GM21360 (cell line): ENCODE results near the gene MEP1A.
A peak's percentile ranks its signal among the peaks of the same experiment; 100 is the strongest.
"Not testable (repeated sequence)": the region's sequence is repeated elsewhere in the genome, so short reads cannot be mapped to it uniquely, and the experiment has no call there.

Experiments
- ATAC-seq: cut with Tn5 transposase; IDR thresholded peaks from one replicate; pipeline ENCODE4 v1.9.1; 2021; ENCODE audit warnings: mild to moderate bottlenecking, moderate library complexity; ENCODE audit not compliant: unreplicated experiment

MEP1A gene

DNA sequence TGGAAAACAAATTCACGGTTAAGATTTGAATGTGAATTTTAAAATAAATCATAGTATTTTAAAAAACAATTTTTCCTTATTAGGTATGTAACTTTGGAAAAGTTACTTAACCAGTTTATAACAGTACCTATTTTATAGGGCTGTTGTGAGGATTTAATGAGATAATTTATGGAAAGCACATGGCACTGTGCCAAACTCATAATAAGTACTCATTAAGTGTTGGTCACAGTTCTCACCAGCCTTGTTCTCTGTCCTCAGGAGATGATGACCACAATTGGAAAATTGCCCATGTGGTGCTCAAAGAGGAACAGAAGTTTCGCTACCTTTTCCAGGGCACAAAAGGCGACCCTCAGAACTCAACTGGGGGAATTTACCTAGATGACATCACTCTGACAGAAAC lies 39.6 kb downstream of the MEP1A start:
- ATAC-seq = no peak

DNA sequence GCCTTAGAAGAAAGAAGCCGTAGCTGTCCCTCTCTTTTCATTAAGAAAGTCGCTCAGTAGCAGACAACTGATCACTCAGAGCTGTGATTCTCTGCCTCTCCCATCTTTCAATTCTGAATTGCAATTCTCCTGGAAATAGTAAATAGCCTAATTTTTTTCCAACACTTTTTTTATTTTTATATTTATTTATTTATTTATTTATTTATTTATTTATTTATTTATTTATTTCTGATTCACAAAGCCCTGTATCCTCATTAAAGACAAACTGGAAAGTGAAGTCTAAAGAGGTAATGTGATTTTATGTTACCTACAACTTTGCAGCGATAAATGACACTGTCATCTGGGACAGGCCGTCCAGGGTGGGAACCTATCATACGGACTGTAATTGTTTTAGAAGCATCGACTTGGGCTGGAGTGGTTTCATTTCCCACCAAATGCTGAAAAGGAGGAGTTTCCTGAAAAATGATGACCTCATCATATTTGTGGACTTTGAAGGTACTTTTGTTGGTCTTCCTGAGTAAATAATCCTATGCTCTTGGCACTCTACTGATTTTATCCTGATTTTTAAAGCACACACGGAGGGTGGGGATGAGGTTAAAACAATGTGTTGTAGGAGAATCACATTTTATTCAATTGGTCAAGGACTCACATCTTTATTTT lies 41.2 kb downstream of the MEP1A start:
- ATAC-seq = not testable (repeated sequence)

GRCh38 chr6:46834991-46835390 lies 41.8 kb downstream of the MEP1A start:
- ATAC-seq = not testable (repeated sequence)

GRCh38 chr6:46838033-46838432 lies 44.8 kb downstream of the MEP1A start:
- ATAC-seq = no peak

- not testable (repeated sequence) for ATAC-seq
Observed at GRCh38 chr6:46842252-46842846, 49.2 kb downstream of the MEP1A start.

DNA sequence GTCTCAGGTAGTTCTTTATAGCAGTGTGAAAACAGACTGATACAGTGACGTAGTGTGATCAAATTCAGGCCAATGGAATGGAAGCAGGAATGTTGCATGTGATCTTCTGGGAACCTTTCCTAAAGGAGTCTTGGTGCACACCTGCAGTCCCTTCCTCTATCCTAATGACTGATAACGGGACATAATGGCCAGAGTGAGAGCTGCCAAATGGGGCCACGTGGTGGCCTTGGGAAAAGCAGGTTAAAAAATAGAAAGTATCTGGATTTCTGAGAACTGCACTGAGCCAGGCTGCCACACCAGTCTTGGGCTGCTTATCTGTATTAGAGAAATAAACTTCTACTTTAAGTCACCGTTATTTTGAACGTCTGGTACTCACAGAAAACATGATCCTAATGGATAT lies 51.9 kb downstream of the MEP1A start:
- ATAC-seq = no peak

DNA sequence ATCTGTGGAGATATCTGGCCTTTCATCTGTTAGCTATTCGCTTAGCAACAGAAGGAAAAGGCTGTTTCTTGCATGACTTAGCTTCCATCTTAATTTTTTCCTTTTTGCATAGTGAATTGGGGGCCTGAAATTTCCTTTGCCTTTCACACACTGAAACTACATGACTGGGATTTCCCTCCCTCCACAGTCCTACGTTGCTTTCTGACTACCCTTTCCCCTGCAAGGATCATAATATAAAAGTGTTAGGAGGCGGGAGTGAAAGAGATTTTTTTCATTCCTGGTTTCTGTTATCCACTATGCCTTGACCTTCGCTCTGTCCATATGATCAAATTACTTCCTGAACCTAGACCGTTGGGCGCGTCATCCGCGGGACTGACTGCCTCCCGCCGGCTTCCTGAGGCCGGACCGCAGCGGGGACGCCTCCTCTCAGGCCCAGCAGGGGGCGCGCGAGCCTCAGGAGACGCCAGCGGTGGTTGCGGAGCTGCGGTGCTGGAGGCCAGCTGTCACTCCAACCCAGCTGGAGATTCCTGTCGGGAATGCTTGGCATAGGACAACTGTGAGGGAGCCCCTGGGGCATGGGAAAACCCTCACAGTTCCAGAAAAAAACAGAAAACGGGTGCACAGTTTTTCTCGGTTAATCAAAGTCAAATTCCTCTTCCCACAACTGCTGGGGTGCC lies 55.6 kb downstream of the MEP1A start:
- ATAC-seq = peak; percentile 93

DNA sequence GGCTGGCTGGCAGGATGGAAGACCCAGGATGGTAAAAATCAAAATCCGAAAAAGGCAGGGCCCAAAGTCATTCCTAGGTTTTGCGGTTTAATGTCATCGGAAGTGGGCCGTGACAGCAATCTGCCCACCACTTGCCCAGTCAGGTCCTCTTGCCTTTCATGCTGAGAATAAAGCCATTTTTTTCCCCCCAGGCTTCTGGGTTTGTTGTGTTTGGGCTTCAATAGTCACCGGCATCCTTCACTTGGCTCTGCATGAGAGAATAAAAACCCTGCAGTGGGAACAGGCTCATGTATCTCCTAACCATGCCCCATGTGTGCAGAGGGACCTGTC lies 56.1 kb downstream of the MEP1A start:
- ATAC-seq = no peak

DNA sequence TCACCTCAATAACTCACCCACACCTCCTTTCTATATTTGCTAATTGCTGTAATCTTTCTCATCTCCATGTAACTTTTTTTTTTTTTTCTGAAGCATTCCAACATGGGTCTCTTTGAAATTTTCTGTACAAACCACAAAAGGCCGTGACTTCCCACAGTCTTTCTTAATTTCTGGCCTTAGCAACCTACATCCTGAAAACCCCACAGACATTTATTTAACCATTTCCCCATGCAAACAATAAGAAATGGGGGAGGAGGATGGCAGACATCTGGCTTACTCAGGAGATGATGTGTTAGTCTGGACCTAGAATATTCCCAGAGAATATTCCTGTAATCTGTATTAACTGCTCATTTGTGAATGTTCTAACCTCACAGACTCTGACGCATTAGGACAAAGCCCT lies 57.6 kb downstream of the MEP1A start:
- no peak for ATAC-seq

- ATAC-seq = not testable (repeated sequence)
Observed at GRCh38 chr6:46851576-46851975, 58.4 kb downstream of the MEP1A start.

DNA sequence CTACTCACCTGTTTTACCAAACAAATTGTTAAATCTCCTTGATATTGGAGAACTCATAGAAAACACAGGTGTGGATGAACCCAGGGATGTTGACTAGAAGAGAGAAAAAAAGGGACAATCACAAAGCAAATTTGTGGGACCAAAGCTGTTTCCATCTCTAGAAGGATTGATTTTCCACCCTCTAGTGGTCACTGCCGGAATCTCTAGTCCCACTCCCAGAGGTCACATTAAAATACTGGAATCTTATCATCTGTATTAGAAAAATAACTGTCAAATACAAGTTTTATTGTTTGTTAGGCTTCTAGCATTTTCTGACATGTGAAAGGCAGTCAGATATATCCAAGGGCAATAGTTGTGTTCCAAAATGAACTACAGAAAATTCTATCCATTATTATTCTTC lies 62.8 kb downstream of the MEP1A start:
- ATAC-seq = peak; percentile 57

DNA sequence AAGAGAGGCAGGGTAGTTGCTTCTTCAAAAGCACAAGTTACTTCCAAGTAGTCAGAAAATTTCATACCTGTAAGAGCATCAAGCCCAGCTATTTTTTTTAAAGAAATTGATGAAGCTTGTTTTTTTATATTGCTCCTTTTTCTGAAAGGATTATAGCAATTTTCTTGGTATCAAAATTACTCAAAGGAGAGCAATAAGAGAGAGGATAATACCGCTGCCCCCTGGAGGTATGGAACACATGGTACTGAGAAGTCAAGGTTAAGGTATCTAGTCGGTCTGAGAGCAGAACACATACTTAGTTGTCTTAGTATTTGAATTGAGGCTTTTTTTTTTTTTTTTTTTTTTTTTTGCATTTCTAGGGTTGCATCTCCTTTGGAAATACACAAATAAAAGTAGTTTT lies 69.2 kb downstream of the MEP1A start:
- ATAC-seq = no peak

- no peak for ATAC-seq
Observed at GRCh38 chr6:46863791-46864190, 70.6 kb downstream of the MEP1A start.

- no peak for ATAC-seq
Observed at GRCh38 chr6:46865221-46865620, 72.0 kb downstream of the MEP1A start.

DNA sequence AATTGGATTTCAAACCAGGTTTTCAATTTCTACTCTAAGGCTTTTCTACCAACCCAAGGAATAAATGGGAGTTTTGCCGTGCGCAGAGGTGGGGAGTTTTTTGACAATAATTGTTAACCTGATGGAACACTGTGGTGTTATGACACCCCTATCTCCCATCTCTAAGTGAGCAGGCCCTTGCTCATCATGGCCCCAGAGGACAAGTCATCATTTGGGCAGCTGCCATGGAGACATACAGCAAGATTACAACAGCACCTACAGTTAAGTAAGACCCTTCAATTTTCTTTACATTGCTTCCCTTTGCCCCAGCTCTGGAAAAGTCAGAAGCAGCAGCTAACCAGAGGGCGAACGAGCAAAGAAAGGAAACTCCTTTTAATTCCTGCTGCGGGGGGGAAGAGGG lies 74.2 kb downstream of the MEP1A start:
- ATAC-seq = no peak

DNA sequence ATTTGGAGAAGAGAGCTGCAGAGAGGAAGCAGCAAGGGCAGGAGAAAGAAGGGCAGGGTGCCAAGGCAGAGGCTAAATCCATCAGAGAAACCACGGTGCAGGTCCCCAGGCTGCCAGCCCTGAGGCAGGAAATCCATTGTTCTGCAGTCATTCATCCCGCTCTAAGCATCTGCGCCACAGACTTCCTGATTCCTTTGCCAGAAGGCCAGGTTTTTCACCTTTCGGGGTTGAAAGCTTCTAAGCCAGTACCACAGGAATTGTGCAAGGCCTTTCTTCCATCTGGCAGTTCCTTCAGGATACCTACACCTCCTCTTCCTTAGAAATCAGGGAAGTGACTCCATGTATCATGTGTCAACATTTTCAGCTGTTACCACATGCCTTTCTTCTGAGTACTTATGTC lies 82.9 kb downstream of the MEP1A start:
- no peak for ATAC-seq

DNA sequence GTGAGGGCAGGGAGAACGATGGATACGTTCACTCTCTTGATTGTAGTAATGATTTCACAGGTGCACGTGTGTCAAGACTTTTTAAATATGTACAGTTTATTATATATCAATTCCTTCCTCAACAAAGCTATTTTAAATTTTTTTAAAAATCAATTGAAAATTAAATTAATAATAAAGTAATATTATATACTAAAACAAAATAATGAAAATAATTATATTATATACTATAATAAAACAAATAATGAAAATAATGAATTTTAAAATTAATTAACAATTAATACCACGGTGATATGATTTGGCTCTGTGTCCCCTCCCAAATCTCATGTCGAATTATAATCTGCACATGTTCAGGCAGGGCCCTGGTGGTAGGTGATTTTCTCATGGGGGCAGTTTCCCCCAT lies 85.8 kb downstream of the MEP1A start:
- no peak for ATAC-seq

DNA sequence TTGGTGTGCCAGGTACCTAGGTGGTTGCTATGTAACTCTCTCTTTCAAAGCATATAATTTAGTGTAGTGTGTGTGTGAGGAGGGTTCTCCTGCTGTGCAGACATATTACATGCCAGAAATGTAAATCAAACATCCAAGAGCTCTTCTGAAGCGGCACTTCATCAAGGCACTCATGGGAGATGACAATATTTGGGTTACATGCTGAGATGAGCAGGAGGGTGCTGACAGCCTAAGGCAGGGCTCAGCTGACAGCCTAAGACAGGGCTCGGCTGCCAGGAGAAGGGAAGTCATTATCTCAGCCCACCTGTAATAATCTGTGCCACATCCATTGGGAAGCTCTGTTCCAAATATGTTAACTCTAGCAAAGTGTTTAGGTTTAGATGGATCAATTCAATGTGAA lies 89.5 kb downstream of the MEP1A start:
- ATAC-seq = no peak

GRCh38 chr6:46888031-46888430 lies 94.8 kb downstream of the MEP1A start:
- ATAC-seq = no peak

GRCh38 chr6:46888578-46888977 lies 95.4 kb downstream of the MEP1A start:
- ATAC-seq = no peak
